Activated effector memory CD4-positive, alpha-beta T cell treated with anti-CD3 and anti-CD28 coated beads, Interleukin-2, amount 50 U/mL, for 16 hours (primary cell): ENCODE data around the gene ADAD1.

Experiments used
- DNase-seq: peaks from one replicate; pipeline ENCODE4 v3.0.0-alpha.2; 2020

The ADAD1 gene

GRCh38 chr4:122456231-122457116 is 77.7 kb downstream of the ADAD1 start, which contains the start of gene IL2:
TSS of gene IL2 (minus strand) at chr4:122456725. CDS start at chr4:122456440, 285 bp downstream.
- no peak for DNase-seq

GRCh38 chr4:122458625-122459024 is 79.8 kb downstream of the ADAD1 start:
- peak; percentile 73 for DNase-seq

GRCh38 chr4:122469457-122469856 is 90.6 kb downstream of the ADAD1 start:
- DNase-seq, result no peak

- no peak for DNase-seq
These were observed 96.4 kb downstream of the ADAD1 start for GRCh38 chr4:122475233-122475632.

GRCh38 chr4:122476126-122476525 is 97.3 kb downstream of the ADAD1 start:
- DNase-seq, result no peak

GRCh38 chr4:122476745-122477144 is 97.9 kb downstream of the ADAD1 start:
- DNase-seq, result no peak
